Measurements from ENCODE around the gene UNC80.

- TF ChIP-seq CTCF (conservative IDR thresholded peaks at IDR 0.05; ENCODE audit: low read depth, low read length) = no peak
- no peak for TF ChIP-seq EZH2 (IDR thresholded peaks at IDR 0.05; ENCODE audit: low read length, unreplicated experiment)
Observed at GRCh38 chr2:209808521-209808920, 36.9 kb downstream of the UNC80 start.
